Endodermal cell (in vitro differentiated cells): Measurements from ENCODE around the gene TTC23L. TPM values are rescaled to one million over a fixed set of nuclear protein-coding genes. Genes with fewer than 3 reads are reported as not detected.

Source experiments
- DNase-seq: peaks from one replicate; pipeline ENCODE4 v3.0.0-alpha.2; 2017
- H3K27ac ChIP-seq: 2 replicates; pipeline ENCODE4 v1.5.1; 2013; ENCODE audit warnings: mild to moderate bottlenecking, low read depth, low read length, moderate library complexity
- H3K27me3 ChIP-seq: 2 replicates; pipeline ENCODE4 v1.6.1; 2013; ENCODE audit warnings: mild to moderate bottlenecking, low read length, moderate library complexity; ENCODE audit not compliant: insufficient read depth, control insufficient read depth, poor library complexity, severe bottlenecking
- H3K36me3 ChIP-seq: 2 replicates; pipeline ENCODE4 v1.7.0; 2013; ENCODE audit warnings: mild to moderate bottlenecking, low read length, moderate library complexity; ENCODE audit not compliant: control insufficient read depth, insufficient read depth
- H3K4me1 ChIP-seq: one replicate; pipeline ENCODE4 v1.7.0; 2013; ENCODE audit warnings: low read length; ENCODE audit not compliant: control insufficient read depth, insufficient read depth
- H3K4me3 ChIP-seq: 2 replicates; pipeline ENCODE4 v1.5.1; 2013; ENCODE audit warnings: mild to moderate bottlenecking, low read length, moderate library complexity
- H3K9ac ChIP-seq: 2 replicates; pipeline ENCODE4 v1.6.1; 2013; ENCODE audit warnings: mild to moderate bottlenecking, low read length, moderate library complexity; ENCODE audit not compliant: poor library complexity, severe bottlenecking; ENCODE audit errors: extremely low read depth
- H3K9me3 ChIP-seq: 2 replicates; pipeline ENCODE4 v1.6.1; 2013; ENCODE audit warnings: mild to moderate bottlenecking, low read length, moderate library complexity; ENCODE audit not compliant: control insufficient read depth
- H3K27ac Mint-ChIP-seq: 2 replicates; pipeline ENCODE4 v1.8.0; 2020; ENCODE audit warnings: mixed read lengths
- H3K27me3 Mint-ChIP-seq: 2 replicates; pipeline ENCODE4 v1.8.0; 2021; ENCODE audit warnings: mild to moderate bottlenecking, mixed read lengths; ENCODE audit not compliant: insufficient read depth
- H3K36me3 Mint-ChIP-seq: 2 replicates; pipeline ENCODE4 v1.8.0; 2020; ENCODE audit warnings: low read depth, mixed read lengths
- H3K4me1 Mint-ChIP-seq: 2 replicates; pipeline ENCODE4 v1.8.0; 2020; ENCODE audit warnings: mixed read lengths
- H3K4me3 Mint-ChIP-seq: 2 replicates; pipeline ENCODE4 v1.8.0; 2020; ENCODE audit warnings: mild to moderate bottlenecking, moderate library complexity, mixed read lengths
- H3K9me3 Mint-ChIP-seq: 2 replicates; pipeline ENCODE4 v1.8.0; 2020; ENCODE audit warnings: mild to moderate bottlenecking, mixed read lengths
- CTCF ChIP-seq: fragments of 200-600 bp; sonication (generic); conservative IDR thresholded peaks from 2 replicates; pipeline ENCODE4 v1.5.0; 2021; ENCODE audit warnings: antibody characterized with exemption, mild to moderate bottlenecking
- WGBS, 2 experiments: methylation state at CpG; one replicate each; pipeline versions ENCODE4 v1.1.5 to v1.1.7; 2013; ENCODE audit warnings: missing lambda C conversion rate in 2 of 2, mixed read lengths in 1 of 2; ENCODE audit not compliant: insufficient coverage in 1 of 2, insufficient read length in 1 of 2; 5-methylcytosine and 5-hydroxymethylcytosine counted together
- total RNA-seq, 2 donors: library from RNA; stranded (reverse); fragmentation: NEBNext Ultra II Directional in 1 of 2; extraction: Animal tissue kit (Norgen Biotek cat#: 25700) in 1 of 2; gene quantifications; 2 replicates in 1 of 2; 3 replicates in 1 of 2; pipeline ENCODE4 v1.2.1, GENCODE V29; 2021

Gene TTC23L
- total RNA-seq, 2 donors from 2014 or later, result 0.95 to 3.0 TPM

- whole genome bisulfite sequencing, 2 experiments, result 85 to 100% methylated on average over 1 to 2 of the region's 2 CpGs
- no peak overlapping the region for H3K4me3 Mint-ChIP-seq
Observed at GRCh38 chr5:34895641-34896419, 56.9 kb downstream of the TTC23L start.

GRCh38 chr5:34897646-34898045 lies 58.7 kb downstream of the TTC23L start:
- H3K4me3 Mint-ChIP-seq, result no peak overlapping the region
- no peak for DNase-seq
- H3K36me3 ChIP-seq, result peaks cover 3% of the 10 kb centered on the region
- no peaks in the 10 kb centered on the region for H3K9me3 ChIP-seq
- no peak for TF ChIP-seq CTCF
- no peaks in the 10 kb centered on the region for H3K27me3 Mint-ChIP-seq
- peaks cover 7% of the 10 kb centered on the region for H3K4me1 ChIP-seq
- H3K27me3 ChIP-seq, result no peaks in the 10 kb centered on the region
- H3K9me3 Mint-ChIP-seq, result no peaks in the 10 kb centered on the region
- no peak overlapping the region for H3K27ac Mint-ChIP-seq
- peaks cover 15% of the 10 kb centered on the region for H3K4me1 Mint-ChIP-seq
- no peak overlapping the region for H3K27ac ChIP-seq
- peaks cover 7% of the 10 kb centered on the region for H3K36me3 Mint-ChIP-seq
- H3K4me3 ChIP-seq, result no peak overlapping the region
- no peak overlapping the region for H3K9ac ChIP-seq

More at GRCh38 chr5:34895641-34896419, 56.9 kb downstream of the TTC23L start:
- H3K27me3 Mint-ChIP-seq, result peaks cover 2% of the 10 kb centered on the region
- Histone ChIP-seq H3K4me1 (peaks cover 7% of the 10 kb centered on the region), H3K27ac (no peak overlapping the region), H3K9ac (no peak overlapping the region), H3K9me3 (no peaks in the 10 kb centered on the region), H3K4me3 (no peak overlapping the region), H3K27me3 (no peaks in the 10 kb centered on the region), H3K36me3 (no peaks in the 10 kb centered on the region)
- H3K27ac Mint-ChIP-seq, result no peak overlapping the region
- no peaks in the 10 kb centered on the region for H3K9me3 Mint-ChIP-seq
- peaks cover 15% of the 10 kb centered on the region for H3K4me1 Mint-ChIP-seq
- TF ChIP-seq CTCF, result no peak
- peak; percentile 52 for DNase-seq
- H3K36me3 Mint-ChIP-seq, result no peaks in the 10 kb centered on the region

GRCh38 chr5:34898258-34898895 lies 59.4 kb downstream of the TTC23L start:
- Mint-ChIP-seq H3K27ac (no peak overlapping the region), H3K4me1 (peaks cover 15% of the 10 kb centered on the region), H3K36me3 (peaks cover 7% of the 10 kb centered on the region), H3K9me3 (no peaks in the 10 kb centered on the region), H3K4me3 (no peak overlapping the region), H3K27me3 (no peaks in the 10 kb centered on the region)
- DNase-seq, result peak; percentile 84
- peaks cover 7% of the 10 kb centered on the region for H3K4me1 ChIP-seq
- no peaks in the 10 kb centered on the region for H3K9me3 ChIP-seq
- TF ChIP-seq CTCF, result peak; percentile 95
- no peak overlapping the region for H3K4me3 ChIP-seq
- no peak overlapping the region for H3K9ac ChIP-seq
- WGBS, 2 experiments, result 0 to 5% methylated on average over 3 of the region's 3 CpGs
- H3K27ac ChIP-seq, result no peak overlapping the region
- no peaks in the 10 kb centered on the region for H3K27me3 ChIP-seq
- H3K36me3 ChIP-seq, result peaks cover 3% of the 10 kb centered on the region
